ENCODE measurements around the gene GAB3.

GAB3 gene

DNA sequence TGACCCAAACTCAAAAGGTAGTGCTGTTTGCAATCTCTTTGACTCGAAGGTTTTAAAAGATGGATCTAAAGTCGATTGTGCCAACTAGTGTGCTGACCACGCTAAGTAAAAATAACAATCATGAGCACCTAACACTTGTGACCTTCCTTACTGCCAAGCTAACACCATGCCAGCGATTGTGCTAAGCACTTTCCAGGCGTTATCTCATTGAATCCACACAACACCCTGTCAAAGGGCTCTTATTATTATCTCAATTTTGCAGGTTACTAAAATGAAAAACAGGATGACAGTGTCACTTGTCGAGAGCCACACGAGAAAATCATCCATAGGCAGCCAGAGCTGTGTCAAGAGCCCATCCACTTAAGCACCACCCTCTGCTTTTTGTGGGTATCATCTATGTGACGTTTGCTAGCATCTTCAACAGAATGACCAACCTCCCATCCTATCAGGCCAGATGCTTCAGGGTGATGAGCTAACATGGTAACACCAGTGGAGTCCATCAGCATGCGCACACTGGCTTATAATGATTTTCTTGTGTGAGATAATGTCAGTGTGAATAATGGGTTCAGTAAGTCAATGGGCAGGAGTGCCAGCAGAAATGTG lies 893 bp upstream of the GAB3 start:
- TF ChIP-seq, protein P1, sequence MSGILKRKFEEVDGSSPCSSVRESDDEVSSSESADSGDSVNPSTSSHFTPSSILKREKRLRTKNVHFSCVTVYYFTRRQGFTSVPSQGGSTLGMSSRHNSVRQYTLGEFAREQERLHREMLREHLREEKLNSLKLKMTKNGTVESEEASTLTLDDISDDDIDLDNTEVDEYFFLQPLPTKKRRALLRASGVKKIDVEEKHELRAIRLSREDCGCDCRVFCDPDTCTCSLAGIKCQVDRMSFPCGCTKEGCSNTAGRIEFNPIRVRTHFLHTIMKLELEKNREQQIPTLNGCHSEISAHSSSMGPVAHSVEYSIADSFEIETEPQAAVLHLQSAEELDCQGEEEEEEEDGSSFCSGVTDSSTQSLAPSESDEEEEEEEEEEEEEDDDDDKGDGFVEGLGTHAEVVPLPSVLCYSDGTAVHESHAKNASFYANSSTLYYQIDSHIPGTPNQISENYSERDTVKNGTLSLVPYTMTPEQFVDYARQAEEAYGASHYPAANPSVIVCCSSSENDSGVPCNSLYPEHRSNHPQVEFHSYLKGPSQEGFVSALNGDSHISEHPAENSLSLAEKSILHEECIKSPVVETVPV (CRISPR knock-in tag; IDR thresholded peaks at IDR 0.05): no peak
- TF ChIP-seq TCF4 (CRISPR knock-in tag; IDR thresholded peaks at IDR 0.05; ENCODE audit: borderline replicate concordance) (no peak), ZNF8 (CRISPR knock-in tag; IDR thresholded peaks at IDR 0.05) (no peak), POU6F1 (CRISPR knock-in tag; IDR thresholded peaks at IDR 0.05; ENCODE audit: borderline replicate concordance, low read depth) (no peak), CSDC2 (CRISPR knock-in tag; IDR thresholded peaks at IDR 0.05) (no peak), ARNTL (CRISPR knock-in tag; IDR thresholded peaks at IDR 0.05; ENCODE audit: borderline replicate concordance, low read depth) (no peak), SNAI2 (CRISPR knock-in tag; IDR thresholded peaks at IDR 0.05) (no peak), ISL1 (CRISPR knock-in tag; IDR thresholded peaks at IDR 0.05) (no peak), ZFP3 (CRISPR knock-in tag; IDR thresholded peaks at IDR 0.05) (no peak), ZNF565 (CRISPR knock-in tag; conservative IDR thresholded peaks at IDR 0.05; ENCODE audit: low read depth) (no peak), ZNF70 (CRISPR knock-in tag; IDR thresholded peaks at IDR 0.05) (no peak), TOX (CRISPR knock-in tag; IDR thresholded peaks at IDR 0.05; ENCODE audit: borderline replicate concordance) (no peak), OSR1 (CRISPR knock-in tag; IDR thresholded peaks at IDR 0.05) (no peak), ESRRG (CRISPR knock-in tag; IDR thresholded peaks at IDR 0.05) (no peak), RARB (CRISPR knock-in tag; IDR thresholded peaks at IDR 0.05) (no peak)
- TF ChIP-seq, protein P2, sequence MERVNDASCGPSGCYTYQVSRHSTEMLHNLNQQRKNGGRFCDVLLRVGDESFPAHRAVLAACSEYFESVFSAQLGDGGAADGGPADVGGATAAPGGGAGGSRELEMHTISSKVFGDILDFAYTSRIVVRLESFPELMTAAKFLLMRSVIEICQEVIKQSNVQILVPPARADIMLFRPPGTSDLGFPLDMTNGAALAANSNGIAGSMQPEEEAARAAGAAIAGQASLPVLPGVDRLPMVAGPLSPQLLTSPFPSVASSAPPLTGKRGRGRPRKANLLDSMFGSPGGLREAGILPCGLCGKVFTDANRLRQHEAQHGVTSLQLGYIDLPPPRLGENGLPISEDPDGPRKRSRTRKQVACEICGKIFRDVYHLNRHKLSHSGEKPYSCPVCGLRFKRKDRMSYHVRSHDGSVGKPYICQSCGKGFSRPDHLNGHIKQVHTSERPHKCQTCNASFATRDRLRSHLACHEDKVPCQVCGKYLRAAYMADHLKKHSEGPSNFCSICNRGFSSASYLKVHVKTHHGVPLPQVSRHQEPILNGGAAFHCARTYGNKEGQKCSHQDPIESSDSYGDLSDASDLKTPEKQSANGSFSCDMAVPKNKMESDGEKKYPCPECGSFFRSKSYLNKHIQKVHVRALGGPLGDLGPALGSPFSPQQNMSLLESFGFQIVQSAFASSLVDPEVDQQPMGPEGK (CRISPR knock-in tag; IDR thresholded peaks at IDR 0.05; ENCODE audit: borderline replicate concordance): no peak
- ATAC-seq: no peak

- ATAC-seq: no peak
These were observed 359 bp upstream of the GAB3 start for GRCh38 chrX:154751203-154751668.

More at GRCh38 chrX:154751203-154751668, 359 bp upstream of the GAB3 start:
- TF ChIP-seq, protein P3, sequence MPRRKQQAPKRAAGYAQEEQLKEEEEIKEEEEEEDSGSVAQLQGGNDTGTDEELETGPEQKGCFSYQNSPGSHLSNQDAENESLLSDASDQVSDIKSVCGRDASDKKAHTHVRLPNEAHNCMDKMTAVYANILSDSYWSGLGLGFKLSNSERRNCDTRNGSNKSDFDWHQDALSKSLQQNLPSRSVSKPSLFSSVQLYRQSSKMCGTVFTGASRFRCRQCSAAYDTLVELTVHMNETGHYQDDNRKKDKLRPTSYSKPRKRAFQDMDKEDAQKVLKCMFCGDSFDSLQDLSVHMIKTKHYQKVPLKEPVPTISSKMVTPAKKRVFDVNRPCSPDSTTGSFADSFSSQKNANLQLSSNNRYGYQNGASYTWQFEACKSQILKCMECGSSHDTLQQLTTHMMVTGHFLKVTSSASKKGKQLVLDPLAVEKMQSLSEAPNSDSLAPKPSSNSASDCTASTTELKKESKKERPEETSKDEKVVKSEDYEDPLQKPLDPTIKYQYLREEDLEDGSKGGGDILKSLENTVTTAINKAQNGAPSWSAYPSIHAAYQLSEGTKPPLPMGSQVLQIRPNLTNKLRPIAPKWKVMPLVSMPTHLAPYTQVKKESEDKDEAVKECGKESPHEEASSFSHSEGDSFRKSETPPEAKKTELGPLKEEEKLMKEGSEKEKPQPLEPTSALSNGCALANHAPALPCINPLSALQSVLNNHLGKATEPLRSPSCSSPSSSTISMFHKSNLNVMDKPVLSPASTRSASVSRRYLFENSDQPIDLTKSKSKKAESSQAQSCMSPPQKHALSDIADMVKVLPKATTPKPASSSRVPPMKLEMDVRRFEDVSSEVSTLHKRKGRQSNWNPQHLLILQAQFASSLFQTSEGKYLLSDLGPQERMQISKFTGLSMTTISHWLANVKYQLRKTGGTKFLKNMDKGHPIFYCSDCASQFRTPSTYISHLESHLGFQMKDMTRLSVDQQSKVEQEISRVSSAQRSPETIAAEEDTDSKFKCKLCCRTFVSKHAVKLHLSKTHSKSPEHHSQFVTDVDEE (CRISPR knock-in tag; IDR thresholded peaks at IDR 0.05): no peak
- TF ChIP-seq RARB (CRISPR knock-in tag; IDR thresholded peaks at IDR 0.05) (no peak), CSDC2 (CRISPR knock-in tag; IDR thresholded peaks at IDR 0.05) (no peak), CREB5 (CRISPR knock-in tag; IDR thresholded peaks at IDR 0.05; ENCODE audit: low read depth) (no peak), ARNTL (CRISPR knock-in tag; IDR thresholded peaks at IDR 0.05; ENCODE audit: borderline replicate concordance, low read depth) (no peak), BACH2 (CRISPR knock-in tag; IDR thresholded peaks at IDR 0.05; ENCODE audit: borderline replicate concordance) (no peak)
